Endometrial microvascular endothelial cells (primary cell): ENCODE results near the gene OLFML2B. TPM values are rescaled to one million over a fixed set of nuclear protein-coding genes. Genes with fewer than 3 reads are reported as not detected.
"Not testable (repeated sequence)": the region's sequence is repeated elsewhere in the genome, so short reads cannot be mapped to it uniquely, and the experiment has no call there.

Experiments
- in situ Hi-C: cut with HindIII; loops from 2 replicates; pipeline ENCODE4 v1.10.0; 2017; ENCODE audit warnings: low sequenced_read_pairs, low pct_unique_long_range_greater_than_20kb; ENCODE audit errors: inconsistent ontology term
- total RNA-seq: library from RNA; depleted of rRNA; stranded (reverse); fragments of >200 nt; gene quantifications from one replicate; pipeline ENCODE4 v1.2.3, GENCODE V29; 2015; ENCODE audit errors: inconsistent ontology term

OLFML2B gene
- 0.09 TPM for total RNA-seq

DNA sequence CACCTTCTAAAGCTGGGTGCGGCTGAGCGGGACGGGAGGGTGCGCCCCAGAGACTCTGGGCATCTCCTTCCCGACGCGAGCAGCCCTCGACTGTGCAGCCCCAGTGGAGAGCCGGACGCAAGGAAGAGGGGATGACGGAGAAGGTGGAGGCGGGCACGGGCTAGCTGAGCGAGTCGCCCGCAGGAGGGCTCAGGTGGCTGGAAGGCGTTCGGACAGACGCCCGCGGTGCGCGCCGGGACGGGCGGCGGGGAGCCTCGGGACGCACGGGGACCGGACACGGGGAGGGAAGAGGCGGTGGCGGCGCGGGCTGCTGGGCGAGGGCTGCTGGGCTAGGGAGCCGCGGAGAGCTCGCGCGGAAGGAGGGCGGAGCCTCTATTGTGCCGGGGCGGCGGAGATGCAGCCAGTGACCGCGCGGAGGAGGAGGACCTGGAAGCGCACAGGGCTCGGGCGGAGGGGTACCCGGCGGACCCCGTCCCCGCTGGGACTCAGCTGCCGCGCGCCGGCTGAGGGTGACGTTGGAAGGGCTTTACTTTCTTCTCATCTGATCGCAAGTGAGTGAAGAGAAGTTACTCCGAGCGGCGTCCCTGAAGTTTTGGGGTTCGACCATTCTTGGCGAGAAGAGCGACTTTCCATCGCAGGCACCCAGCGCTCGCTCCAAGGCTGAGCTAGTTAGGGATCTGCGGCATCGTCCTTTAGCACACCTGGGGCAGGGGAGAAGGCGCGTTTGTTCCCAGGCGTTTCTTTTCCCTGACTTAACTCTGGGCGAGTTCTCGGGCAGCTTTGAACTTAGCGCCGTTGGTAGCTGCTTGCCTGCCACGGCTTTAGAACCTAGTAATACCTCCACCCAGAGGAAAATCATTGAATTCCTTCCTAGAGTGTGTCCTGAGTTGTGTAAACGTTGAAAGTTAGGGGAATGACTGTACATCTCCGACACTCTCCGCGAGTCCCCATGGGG, at the start of gene OLFML2B:
Gene OLFML2B (minus strand): TSS at position 323 of the 955 bp plus-strand sequence. CDS start 439 bp downstream, outside the sequence.
- in situ Hi-C loops = no loop called here

DNA sequence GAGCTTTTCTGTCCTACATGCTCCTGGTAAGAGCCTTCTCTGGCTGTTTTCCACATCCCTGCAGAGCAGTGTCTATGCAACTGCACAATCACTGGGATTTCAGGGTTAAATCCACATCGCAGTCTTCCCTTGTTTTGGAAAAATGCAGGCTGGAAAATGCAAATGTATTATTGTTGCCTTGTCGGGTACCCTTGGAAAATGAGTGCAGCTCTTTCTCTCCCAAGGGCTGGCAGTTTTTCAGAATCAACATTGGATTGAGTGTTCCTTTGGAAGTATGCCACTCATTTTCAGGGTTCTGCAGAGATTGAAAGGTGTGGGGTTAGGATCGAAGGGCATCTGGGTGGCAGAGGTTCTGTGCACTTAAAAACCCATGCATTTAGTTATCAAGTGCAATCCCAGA, 49.1 kb upstream of the OLFML2B start:
- in situ Hi-C loops = no loop called here

DNA sequence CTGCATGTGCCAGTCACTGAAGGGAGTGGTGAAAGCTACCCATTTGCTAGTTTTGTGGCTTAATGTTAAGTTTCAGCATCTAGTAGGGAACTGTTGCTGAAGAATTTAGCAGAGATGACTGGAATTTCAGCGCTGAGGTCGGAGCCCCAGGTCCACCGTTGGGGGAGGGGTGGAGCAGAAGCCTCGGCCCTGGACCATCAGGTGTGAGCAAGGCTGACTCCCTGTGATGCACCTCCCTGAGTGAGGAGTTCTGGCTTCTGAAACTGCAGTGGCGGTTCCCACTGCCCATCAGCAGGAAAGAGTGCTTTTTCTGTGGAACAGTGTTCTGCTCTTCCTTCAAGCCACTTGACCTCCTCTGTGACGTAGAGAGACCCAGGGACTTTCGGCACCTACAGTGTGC, 47.2 kb upstream of the OLFML2B start:
- in situ Hi-C loops = no loop called here

DNA sequence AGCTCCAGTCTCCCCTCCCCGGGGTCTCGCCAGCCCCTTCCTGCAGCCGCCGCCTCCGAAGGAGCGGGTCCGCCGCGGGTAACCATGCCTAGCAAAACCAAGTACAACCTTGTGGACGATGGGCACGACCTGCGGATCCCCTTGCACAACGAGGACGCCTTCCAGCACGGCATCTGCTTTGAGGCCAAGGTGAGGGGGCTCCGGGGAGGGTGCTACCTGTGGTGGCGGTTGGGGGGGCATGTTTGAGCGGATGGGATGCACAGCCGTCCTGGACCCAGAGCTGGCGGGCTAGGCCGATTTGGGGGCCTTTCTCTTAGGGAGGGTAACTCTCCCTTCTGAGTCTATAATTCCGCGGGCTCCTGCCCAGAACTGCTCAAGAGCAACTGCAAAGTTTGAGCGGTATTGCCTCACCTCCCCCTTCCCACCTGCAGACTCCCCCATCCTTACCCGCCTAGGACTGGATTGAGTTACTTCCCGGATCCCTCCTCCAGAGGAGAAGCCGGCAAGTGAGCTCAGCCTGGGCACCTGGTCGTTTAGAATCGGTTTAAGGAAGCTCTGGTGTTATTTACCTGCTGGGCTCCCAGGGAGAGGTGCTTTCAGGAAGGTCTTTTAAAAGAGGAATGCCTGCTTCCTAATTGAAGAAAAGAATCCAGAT, 46.6 kb upstream of the OLFML2B start:
- in situ Hi-C loops = no loop called here

DNA sequence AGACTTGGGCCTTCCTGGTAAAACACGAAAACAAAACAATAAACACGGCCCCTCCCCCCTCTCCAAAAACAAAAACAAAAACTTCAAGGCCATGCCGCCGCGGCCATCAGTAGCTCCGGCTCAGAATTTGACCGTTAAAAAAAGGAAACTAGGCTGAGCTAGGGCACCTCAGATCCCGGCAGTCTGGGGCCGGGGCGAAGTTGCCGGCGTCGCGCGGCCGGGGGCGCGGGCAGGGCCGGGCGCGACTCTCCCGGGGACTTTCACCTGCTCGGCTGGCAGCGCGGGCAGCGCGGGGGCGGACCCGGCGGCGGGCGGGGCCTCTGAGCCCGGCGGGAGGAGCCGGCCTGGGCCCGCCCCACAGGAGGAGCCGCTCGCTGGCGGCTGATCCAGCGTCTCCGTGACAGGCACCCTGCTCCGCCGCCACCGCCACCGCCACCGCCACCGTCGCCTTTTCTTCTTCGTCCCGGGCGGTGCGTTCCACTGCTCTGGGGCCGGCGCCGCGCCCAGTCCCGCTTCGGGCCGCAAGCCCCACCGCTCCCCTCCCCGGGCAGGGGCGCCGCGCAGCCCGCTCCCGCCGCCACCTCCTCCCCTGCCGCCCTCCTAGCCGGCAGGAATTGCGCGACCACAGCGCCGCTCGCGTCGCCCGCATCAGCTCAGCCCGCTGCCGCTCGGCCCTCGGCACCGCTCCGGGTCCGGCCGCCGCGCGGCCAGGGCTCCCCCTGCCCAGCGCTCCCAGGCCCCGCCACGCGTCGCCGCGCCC, 45.8 kb upstream of the OLFML2B start, which contains the start of gene NOS1AP:
Gene NOS1AP (plus strand): TSS at position 358 of the 760 bp plus-strand sequence. CDS start 487 bp downstream, outside the sequence.
- in situ Hi-C loops = no loop called here

DNA sequence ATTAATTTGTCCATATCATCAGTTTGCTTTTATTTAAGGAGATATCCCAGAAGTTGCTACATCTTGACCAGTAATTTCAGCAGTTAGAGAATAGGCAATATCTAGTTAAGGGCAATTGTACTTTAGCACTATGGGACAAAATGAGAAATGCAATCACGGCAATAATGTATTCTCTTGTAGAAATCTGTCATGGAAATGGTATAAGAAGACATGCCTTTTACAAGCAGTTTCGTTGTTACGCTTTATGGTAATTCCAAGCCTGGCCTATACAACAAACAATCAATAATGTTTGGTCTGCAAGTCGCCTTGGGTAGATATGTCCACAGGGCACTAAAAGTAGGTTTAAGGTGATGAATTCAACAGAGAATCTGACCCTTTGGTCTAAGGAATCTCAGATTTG, 44.6 kb upstream of the OLFML2B start:
- in situ Hi-C loops = no loop called here

DNA sequence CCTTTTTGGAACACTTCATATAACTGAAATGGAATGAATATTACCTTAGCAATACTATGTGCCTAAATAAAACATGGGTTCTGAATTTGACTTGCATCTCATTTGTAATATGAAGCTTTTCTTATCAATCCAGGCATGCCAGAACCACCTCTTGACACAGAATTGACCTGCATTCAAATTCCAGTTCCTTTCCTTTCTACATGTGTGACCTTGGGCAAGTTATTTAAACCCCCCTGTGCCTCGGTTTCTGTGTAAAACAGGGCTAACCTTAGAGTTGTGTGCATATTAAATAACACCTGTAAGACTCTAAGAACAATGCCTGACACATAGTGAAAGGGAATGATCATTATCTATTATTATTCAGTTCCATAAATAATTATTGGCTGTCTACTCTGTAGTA, 43.8 kb upstream of the OLFML2B start:
- in situ Hi-C loops = no loop called here

DNA sequence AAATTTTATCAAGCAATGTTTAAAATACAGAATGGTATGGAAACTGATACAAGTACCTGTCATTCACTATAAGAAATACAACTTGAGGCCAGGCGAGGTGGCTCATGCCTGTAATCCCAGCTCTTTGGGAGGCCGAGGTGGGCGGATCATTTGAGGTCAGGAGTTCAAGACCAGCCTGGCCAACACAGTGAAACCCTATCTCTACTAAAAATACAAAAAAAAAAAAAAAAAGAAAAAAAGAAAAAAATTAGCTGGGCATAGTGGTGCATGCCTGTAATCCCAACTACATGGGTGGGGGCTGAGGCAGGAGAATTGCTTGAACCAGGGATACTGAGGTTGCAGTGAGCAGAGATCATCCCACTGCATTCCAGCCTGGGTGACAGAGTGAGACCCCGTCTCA, 43.2 kb upstream of the OLFML2B start:
- in situ Hi-C loops = not testable (repeated sequence)

DNA sequence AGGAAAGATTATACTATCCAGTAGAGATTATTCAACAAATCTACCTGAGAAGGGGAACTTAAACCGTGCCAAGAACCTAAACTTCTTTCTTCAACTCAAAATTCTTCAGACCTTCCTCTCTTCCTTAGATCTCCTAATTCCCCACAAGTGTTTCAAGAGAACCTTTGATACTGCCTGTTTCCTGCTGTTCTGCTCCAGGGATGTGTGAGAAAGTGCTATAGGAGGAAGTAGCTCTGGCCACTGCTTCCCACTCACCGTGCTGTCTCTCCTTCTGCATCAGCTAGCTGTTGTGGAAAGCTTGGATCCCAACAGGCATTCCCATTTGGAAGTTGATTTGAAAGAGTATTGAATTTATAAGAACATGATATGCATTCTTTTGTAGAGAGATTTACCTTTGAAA, 41.3 kb upstream of the OLFML2B start:
- in situ Hi-C loops = no loop called here

DNA sequence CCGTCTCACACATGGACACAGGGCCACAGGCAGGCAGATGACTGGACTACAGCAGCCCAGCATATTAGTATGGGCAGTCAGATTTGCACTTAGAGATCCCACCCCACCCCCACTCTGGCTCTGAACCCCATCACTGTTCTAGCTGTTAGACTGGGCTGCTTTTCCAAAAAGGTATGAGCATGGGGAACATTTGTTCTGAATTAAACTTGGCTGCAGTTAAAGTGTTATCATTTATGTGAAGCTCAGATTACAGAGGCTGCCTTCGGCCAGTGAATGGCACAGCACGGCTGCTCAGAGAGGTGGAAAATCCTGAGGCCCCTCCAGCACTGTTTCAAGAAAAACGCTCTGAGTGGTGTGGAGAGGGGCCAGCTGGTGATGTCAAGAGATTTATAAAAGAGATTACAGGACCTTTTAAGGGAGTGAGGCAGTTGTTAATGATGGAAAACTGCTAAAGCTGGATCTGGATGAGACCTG, 38.9 kb upstream of the OLFML2B start:
- in situ Hi-C loops = no loop called here

DNA sequence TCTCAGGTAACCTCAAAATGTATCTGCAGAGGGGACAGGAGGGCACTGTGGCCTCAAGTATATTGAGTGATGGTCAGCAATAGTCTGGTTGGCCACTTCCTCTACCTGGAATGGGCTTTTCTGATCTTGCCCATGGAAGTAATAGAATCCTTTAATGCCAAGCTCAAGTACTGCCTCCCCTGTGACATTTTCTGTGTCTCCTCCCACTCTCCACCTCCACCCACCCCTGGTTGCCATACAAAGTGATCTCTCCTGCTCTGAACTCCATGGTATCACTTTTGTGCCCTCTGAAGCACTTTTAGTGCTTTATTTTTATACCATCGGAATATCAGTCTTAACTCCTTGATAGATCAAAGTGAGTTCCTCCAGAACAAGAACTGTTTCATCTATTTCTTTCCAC, 36.6 kb upstream of the OLFML2B start:
- in situ Hi-C loops = no loop called here

DNA sequence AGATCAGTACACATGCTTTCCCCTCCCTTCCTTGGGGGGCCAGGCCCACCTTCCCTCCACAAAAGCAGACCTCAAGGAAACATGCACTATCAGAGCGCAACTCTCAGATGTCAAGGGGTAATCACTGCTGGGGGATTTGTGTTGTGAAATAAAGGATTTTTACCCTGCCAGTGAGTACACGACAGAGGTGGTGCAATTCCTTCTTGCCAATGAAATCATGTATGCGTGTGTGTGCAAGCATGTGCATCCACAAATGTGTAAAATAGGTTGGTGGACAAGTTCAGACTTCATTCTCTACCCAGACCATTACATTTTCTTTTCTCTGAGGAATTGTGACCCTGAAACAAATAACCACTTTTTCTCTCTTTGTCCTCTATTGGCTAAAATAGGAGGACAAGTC, 36.1 kb upstream of the OLFML2B start:
- in situ Hi-C loops = no loop called here

DNA sequence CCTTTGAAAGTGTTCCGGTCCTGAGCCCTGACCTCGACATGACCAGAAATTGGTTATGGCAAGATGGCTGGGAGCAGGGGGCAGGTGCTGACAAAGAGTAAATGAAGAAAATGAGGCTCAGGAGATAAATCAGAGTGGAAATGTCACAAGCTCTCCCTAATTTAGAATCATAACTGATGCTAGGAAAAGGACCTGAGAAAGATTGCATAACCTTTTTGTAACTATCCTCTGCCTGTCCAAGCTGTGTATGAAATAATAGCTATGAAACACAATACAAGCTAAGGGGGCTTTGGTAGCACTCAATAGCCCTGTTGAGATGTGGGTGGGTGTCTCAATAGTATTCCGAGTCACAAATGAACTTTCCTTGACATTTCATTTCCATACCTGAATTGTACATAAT, 32.9 kb upstream of the OLFML2B start:
- in situ Hi-C loops = no loop called here

DNA sequence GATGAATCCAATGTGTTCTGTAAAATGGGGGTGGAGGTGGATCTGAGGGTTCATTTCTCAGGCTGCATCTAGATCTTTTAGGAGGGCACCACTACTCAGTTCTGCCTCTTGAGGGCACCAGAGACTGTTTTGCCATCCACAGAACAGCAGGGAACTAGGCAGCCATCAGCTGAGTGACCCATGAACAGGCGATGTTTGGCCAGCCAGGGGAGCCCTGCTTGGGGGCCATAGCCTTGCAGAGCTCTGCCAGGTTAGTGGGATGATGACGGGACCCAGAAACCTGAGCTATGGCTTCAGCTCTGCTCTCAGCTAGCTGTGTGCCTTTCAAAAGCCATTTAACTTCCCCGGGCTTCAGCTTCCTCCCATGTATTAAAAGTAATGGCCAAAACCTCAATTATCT, 32.4 kb upstream of the OLFML2B start:
- in situ Hi-C loops = no loop called here

DNA sequence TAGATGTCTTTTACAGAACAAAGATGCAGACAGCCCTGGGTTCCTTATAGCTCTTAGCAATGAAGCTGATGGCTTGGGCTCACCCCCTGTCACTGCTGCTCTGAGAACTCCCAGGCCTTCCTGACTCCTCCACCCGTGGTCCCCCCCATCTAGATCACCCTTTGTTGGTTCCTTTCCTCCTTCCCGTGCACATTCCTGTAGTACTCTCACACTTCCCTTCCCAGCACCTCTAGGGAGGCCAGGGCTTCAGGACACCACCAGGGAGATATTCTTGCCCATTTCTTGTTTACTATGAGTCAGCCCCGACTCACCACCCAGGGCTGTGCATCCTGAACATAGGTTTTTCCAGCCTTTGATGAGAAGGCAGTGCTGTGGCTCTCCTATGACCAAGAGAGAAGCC, 31.4 kb upstream of the OLFML2B start:
- in situ Hi-C loops = no loop called here

DNA sequence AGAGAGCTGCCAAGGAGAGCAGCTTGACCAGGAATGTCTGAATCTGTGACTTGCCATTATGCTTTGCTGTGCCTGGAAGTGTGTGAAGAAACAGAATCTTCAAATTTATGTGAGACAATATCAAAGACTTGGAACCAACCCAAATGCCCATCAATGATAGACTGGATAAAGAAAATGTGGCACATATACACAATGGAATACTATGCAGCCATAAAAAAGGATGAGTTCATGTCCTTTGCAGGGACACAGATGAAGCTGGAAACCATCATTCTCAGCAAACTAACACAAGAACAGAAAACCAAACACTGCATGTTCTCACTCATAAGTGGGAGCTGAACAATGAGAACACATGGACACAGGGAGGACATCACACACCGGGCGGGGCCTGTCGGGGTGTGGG, 30.3 kb upstream of the OLFML2B start:
- in situ Hi-C loops = not testable (repeated sequence)

DNA sequence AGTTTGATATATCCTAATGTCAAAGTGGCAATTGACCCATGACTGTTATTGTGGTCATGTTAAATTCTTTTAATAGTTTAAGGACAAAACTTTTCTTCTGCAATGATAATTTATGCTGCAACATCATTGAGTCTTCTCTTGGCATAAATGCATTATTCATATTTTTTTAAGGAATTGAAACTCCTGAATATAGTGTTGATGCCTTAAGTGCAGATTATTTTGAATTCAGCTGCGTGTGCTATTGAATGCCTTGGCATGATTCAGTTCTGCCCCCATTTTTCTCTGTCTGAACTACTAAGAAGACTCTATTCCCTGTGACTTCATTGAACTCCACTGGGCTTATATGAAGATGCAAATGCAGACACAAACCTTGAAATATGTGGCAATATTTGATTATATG, 23.3 kb upstream of the OLFML2B start:
- in situ Hi-C loops = no loop called here

DNA sequence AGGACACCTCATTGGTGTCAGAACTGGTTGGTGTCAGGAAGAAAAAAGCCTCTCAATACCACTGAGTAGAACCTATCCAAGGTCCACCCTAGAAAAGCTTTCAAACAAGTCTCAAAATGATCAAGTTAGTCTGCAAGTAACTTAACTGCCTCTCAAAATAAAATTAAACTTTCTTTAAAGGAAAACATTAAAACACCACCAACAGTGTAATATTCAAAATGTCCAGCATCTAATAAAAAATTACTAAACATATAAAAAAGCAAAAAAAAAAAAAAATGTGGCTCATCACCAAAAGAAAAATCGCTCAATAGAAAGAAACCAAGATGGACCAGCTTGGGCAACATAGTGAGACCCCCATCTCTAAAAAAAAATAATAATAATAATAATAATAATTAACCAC, 18.7 kb upstream of the OLFML2B start:
- in situ Hi-C loops = no loop called here

DNA sequence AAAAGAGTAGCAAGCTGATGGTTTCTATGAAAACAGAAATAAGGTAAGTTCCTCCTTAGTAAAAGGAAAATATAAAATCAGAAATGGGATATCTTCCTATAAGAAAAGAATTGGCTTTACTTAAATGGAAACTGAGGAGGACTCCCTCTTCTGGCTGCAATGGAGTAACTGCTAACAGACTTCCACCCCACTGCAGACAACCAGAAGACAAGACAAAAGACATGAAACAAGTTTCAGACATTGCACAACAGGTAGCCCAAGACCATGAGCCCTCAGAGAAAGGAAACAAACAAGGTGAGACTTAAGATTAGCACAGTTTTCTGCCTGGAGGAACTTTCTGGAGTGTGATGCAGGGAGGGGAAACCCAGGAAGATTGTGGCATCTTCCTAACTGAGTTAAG, 17.0 kb upstream of the OLFML2B start:
- in situ Hi-C loops = no loop called here
